B cell (primary cell): ENCODE measurements around the gene LRRC7. TPM values are rescaled to one million over a fixed set of nuclear protein-coding genes. Genes with fewer than 3 reads are reported as not detected.

Experiments used
- ATAC-seq: fragments of 200-7000 bp; cut with Tn5 transposase; one replicate; pipeline ENCODE4 v1.10.0; 2021; ENCODE audit warnings: low read depth, mild to moderate bottlenecking, moderate number of reproducible peaks, moderate library complexity
- CTCF ChIA-PET: fragments of 350-600 bp; sonication (Branson Sonifier 250); formaldehyde crosslinking; loops from one replicate; lab custom pipeline; 2021; ENCODE audit warnings: antibody characterized with exemption, inconsistent platforms; lab: Charles Lee
- POLR2A ChIA-PET: fragments of 350-600 bp; sonication (Branson Sonifier 250); formaldehyde crosslinking; loops from one replicate; lab custom pipeline; 2021; ENCODE audit warnings: antibody characterized with exemption; lab: Charles Lee
- DNase-seq: peaks from one replicate; pipeline ENCODE4 v3.0.0; 2013
- H2AFZ ChIP-seq: 2 replicates; pipeline ENCODE4 v1.6.1; 2012; ENCODE audit warnings: mild to moderate bottlenecking, low read depth, low read length; ENCODE audit not compliant: insufficient read depth, poor library complexity, severe bottlenecking
- H3K27ac ChIP-seq, 2 donors: 1 replicate in 1 of 2; 2 replicates in 1 of 2; pipeline ENCODE4 v1.5.1; 2012 to 2013; ENCODE audit warnings: low read length in 2 of 2, mild to moderate bottlenecking in 2 of 2, moderate library complexity in 1 of 2
- H3K27me3 ChIP-seq, 4 experiments: fragments of 200-600 bp in 1 of 4; sonication (generic) in 1 of 4; replicated peaks in 1 of 4; 1 replicate in 2 of 4; 2 replicates in 2 of 4; pipeline versions ENCODE4 v1.6.1 to v1.7.0; 2013 to 2016; ENCODE audit warnings: low read length in 3 of 4, mild to moderate bottlenecking in 2 of 4, mixed read lengths in 1 of 4, moderate library complexity in 1 of 4; ENCODE audit not compliant: insufficient read depth in 4 of 4, control insufficient read depth in 3 of 4; ENCODE audit errors: control extremely low read depth in 1 of 4
- H3K36me3 ChIP-seq, 2 experiments: replicated peaks in 1 of 2; 1 replicate in 1 of 2; 2 replicates in 1 of 2; pipeline versions ENCODE4 v1.6.1 to v1.7.1; 2013; ENCODE audit warnings: low read length in 1 of 2; ENCODE audit not compliant: insufficient read depth in 2 of 2, control insufficient read depth in 1 of 2; ENCODE audit errors: control extremely low read depth in 1 of 2, extremely low read depth in 1 of 2
- H3K4me1 ChIP-seq, 2 donors: fragments of 200-600 bp in 1 of 2; sonication (generic) in 1 of 2; 1 replicate in 1 of 2; 2 replicates in 1 of 2; pipeline versions ENCODE4 v1.5.1 to v1.6.1; 2013 to 2017; ENCODE audit warnings: low read length in 2 of 2; ENCODE audit not compliant: control insufficient read depth in 2 of 2, insufficient read depth in 2 of 2
- H3K4me2 ChIP-seq: replicated peaks from 2 replicates; pipeline ENCODE3; 2012; ENCODE audit warnings: mild to moderate bottlenecking, low read depth, low read length; ENCODE audit not compliant: poor library complexity, severe bottlenecking
- H3K4me3 ChIP-seq, 5 experiments: fragments of 200-600 bp in 1 of 5; sonication (generic) in 1 of 5; 1 replicate in 3 of 5; 2 replicates in 2 of 5; pipeline versions ENCODE4 v1.5.1 to v1.7.0; 2011 to 2016; ENCODE audit warnings: low read length in 4 of 5, mild to moderate bottlenecking in 4 of 5, low read depth in 2 of 5, control low read depth in 1 of 5, moderate library complexity in 1 of 5; ENCODE audit not compliant: insufficient read depth in 1 of 5; ENCODE audit errors: control extremely low read depth in 1 of 5, extremely low read depth in 1 of 5
- H3K79me2 ChIP-seq: fragments of 200-600 bp; sonication (generic); one replicate; pipeline ENCODE4 v1.6.0; 2016; ENCODE audit warnings: low read length; ENCODE audit not compliant: control insufficient read depth, insufficient read depth
- H3K9ac ChIP-seq: fragments of 200-600 bp; sonication (generic); 2 replicates; pipeline ENCODE4 v1.6.1; 2017; ENCODE audit warnings: mild to moderate bottlenecking, low read length, moderate library complexity
- H3K9me3 ChIP-seq, 3 donors: one replicate each; pipeline versions ENCODE4 v1.6.1 to v1.7.1; 2013; ENCODE audit warnings: low read length in 2 of 3; ENCODE audit not compliant: control insufficient read depth in 2 of 3, insufficient read depth in 1 of 3; ENCODE audit errors: control extremely low read depth in 1 of 3
- H4K20me1 ChIP-seq: 2 replicates; pipeline ENCODE4 v1.6.0; 2012; ENCODE audit warnings: mild to moderate bottlenecking, low read length; ENCODE audit not compliant: insufficient read depth, control insufficient read depth, poor library complexity, severe bottlenecking
- H3K27ac Mint-ChIP-seq: one replicate; pipeline ENCODE4 v1.8.0; 2021; ENCODE audit warnings: mixed read lengths
- H3K27me3 Mint-ChIP-seq: one replicate; pipeline ENCODE4 v1.8.0; 2021; ENCODE audit warnings: mixed read lengths
- H3K4me1 Mint-ChIP-seq: one replicate; pipeline ENCODE4 v1.8.0; 2021; ENCODE audit warnings: mixed read lengths
- H3K4me3 Mint-ChIP-seq: one replicate; pipeline ENCODE4 v1.8.0; 2021; ENCODE audit warnings: mixed read lengths
- H3K9me3 Mint-ChIP-seq: one replicate; pipeline ENCODE4 v1.8.0; 2022; ENCODE audit warnings: mixed read lengths; ENCODE audit not compliant: insufficient read depth
- CTCF ChIP-seq: fragments of 200-600 bp; IDR thresholded peaks from one replicate; pipeline ENCODE4 v1.8.0; 2022; ENCODE audit warnings: antibody characterized with exemption, mild to moderate bottlenecking
- EZH2 ChIP-seq: IDR thresholded peaks from 2 replicates; pipeline ENCODE4 v1.6.1; 2012; ENCODE audit warnings: borderline replicate concordance, low read depth, mild to moderate bottlenecking, moderate library complexity, low read length; ENCODE audit not compliant: insufficient read depth, poor library complexity, severe bottlenecking
- WGBS: methylation state at CpG from one replicate; pipeline ENCODE4 v1.1.5; 2013; ENCODE audit warnings: missing lambda C conversion rate; ENCODE audit not compliant: insufficient coverage; 5-methylcytosine and 5-hydroxymethylcytosine counted together
- intact Hi-C: fragments of 100-400 bp; cut with micrococcal nuclease; formaldehyde crosslinking; loops from one replicate; pipeline ENCODE4 v1.10.0; 2022
- polyA plus RNA-seq: library from polyadenylated mRNA; depleted of rRNA; stranded (reverse); fragments of >200 nt; gene quantifications from 2 replicates; pipeline ENCODE4 v1.2.3, GENCODE V29; 2012
- total RNA-seq, 2 donors: library from RNA; stranded (reverse); fragments of 120-200 nt in 1 of 2; gene quantifications; 1 replicate in 1 of 2; 2 replicates in 1 of 2; pipeline versions ENCODE4 v1.2.3 to v1.2.4, GENCODE V29; 2013 to 2022

The LRRC7 gene
- total and polyA plus RNA-seq, 2 donors (not counting 1 experiment from before 2014, with no cell fraction given), result not detected

- Histone ChIP-seq H4K20me1 (no peaks in the 10 kb centered on the region), H3K36me3 (no peaks in the 10 kb centered on the region), H3K79me2 (no peaks in the 10 kb centered on the region), H3K9me3 (no peaks in the 10 kb centered on the region), H3K4me1 (no peaks in the 10 kb centered on the region), H3K4me3 (no peak overlapping the region), H3K27me3 (no peaks in the 10 kb centered on the region), H3K4me2 (no peak overlapping the region), H3K9ac (no peak overlapping the region), H2AFZ (no peak overlapping the region), H3K27ac (no peak overlapping the region)
- POLR2A ChIA-PET, result no interaction called here
- ATAC-seq, result no peak
- Mint-ChIP-seq H3K4me3 (no peak overlapping the region), H3K9me3 (no peaks in the 10 kb centered on the region), H3K27me3 (no peaks in the 10 kb centered on the region), H3K27ac (no peak overlapping the region), H3K4me1 (no peaks in the 10 kb centered on the region)
- no CpG with 5 or more reads among the region's 1 CpG for WGBS
- TF ChIP-seq CTCF (no peak), EZH2 (no peak)
- intact Hi-C loops, result no loop called here
- CTCF ChIA-PET, result no interaction called here
- DNase-seq, result no peak
Observed at GRCh38 chr1:69750638-69751037, 182.9 kb downstream of the LRRC7 start.

GRCh38 chr1:69752831-69753230, 185.1 kb downstream of the LRRC7 start:
- intact Hi-C loops, result no loop called here
- TF ChIP-seq EZH2, result no peak
- no peak for TF ChIP-seq CTCF
- H3K27ac ChIP-seq, result no peak overlapping the region
- no peaks in the 10 kb centered on the region for H3K4me1 ChIP-seq
- H2AFZ ChIP-seq, result no peak overlapping the region
- ChIA-PET POLR2A (no interaction called here), CTCF (no interaction called here)
- no peaks in the 10 kb centered on the region for H3K4me1 Mint-ChIP-seq
- H3K4me2 ChIP-seq, result no peak overlapping the region
- WGBS, result no CpG with 5 or more reads among the region's 2 CpGs
- no peaks in the 10 kb centered on the region for H3K9me3 Mint-ChIP-seq
- DNase-seq (no peak), ATAC-seq (no peak)
- no peaks in the 10 kb centered on the region for H3K9me3 ChIP-seq
- H3K9ac ChIP-seq, result no peak overlapping the region
- no peaks in the 10 kb centered on the region for H3K36me3 ChIP-seq
- H3K4me3 Mint-ChIP-seq, result no peak overlapping the region
- H3K27ac Mint-ChIP-seq, result no peak overlapping the region
- H3K27me3 ChIP-seq, result no peaks in the 10 kb centered on the region
- H3K27me3 Mint-ChIP-seq, result no peaks in the 10 kb centered on the region
- H4K20me1 ChIP-seq, result no peaks in the 10 kb centered on the region
- no peaks in the 10 kb centered on the region for H3K79me2 ChIP-seq
- H3K4me3 ChIP-seq, result no peak overlapping the region
